Hepatocyte (in vitro differentiated cells): ENCODE measurements around the gene GMDS.

Experiments
- EZH2 ChIP-seq: fragments of 200-600 bp; sonication (generic); IDR thresholded peaks from 2 replicates; pipeline ENCODE4 v1.6.1; 2016; ENCODE audit warnings: antibody characterized with exemption, mild to moderate bottlenecking, borderline replicate concordance
- TF ChIP-seq, protein P1 (sequence below): fragments of 200-600 bp; sonication (generic); IDR thresholded peaks from 2 replicates; pipeline ENCODE4 v1.5.1; 2016; ENCODE audit warnings: antibody characterized with exemption, mild to moderate bottlenecking; ENCODE audit not compliant: poor library complexity

DNA sequence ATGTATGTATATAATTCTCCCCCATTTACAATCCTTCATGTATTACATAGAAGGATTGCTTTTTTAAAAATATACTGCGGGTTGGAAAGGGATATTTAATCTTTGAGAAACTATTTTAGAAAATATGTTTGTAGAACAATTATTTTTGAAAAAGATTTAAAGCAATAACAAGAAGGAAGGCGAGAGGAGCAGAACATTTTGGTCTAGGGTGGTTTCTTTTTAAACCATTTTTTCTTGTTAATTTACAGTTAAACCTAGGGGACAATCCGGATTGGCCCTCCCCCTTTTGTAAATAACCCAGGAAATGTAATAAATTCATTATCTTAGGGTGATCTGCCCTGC lies 632.1 kb downstream of the GMDS start:
- TF ChIP-seq, protein P1, sequence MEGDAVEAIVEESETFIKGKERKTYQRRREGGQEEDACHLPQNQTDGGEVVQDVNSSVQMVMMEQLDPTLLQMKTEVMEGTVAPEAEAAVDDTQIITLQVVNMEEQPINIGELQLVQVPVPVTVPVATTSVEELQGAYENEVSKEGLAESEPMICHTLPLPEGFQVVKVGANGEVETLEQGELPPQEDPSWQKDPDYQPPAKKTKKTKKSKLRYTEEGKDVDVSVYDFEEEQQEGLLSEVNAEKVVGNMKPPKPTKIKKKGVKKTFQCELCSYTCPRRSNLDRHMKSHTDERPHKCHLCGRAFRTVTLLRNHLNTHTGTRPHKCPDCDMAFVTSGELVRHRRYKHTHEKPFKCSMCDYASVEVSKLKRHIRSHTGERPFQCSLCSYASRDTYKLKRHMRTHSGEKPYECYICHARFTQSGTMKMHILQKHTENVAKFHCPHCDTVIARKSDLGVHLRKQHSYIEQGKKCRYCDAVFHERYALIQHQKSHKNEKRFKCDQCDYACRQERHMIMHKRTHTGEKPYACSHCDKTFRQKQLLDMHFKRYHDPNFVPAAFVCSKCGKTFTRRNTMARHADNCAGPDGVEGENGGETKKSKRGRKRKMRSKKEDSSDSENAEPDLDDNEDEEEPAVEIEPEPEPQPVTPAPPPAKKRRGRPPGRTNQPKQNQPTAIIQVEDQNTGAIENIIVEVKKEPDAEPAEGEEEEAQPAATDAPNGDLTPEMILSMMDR: no peak
- TF ChIP-seq EZH2: no peak
